CD4-positive, alpha-beta T cell treated with Interleukin-4 for 1 hour (primary cell): ENCODE data around the gene SORBS1.
"Not testable (repeated sequence)": the region's sequence is repeated elsewhere in the genome, so short reads cannot be mapped to it uniquely, and the experiment has no call there.

Experiments
- DNase-seq, 2 donors: peaks; one replicate each; pipeline ENCODE4 v3.0.0-alpha.2; 2020 to 2022

SORBS1 gene

GRCh38 chr10:95480102-95480900, 80.9 kb downstream of the SORBS1 start:
- no peak for DNase-seq

- no peak for DNase-seq
Measured at GRCh38 chr10:95478935-95479334, 82.2 kb downstream of the SORBS1 start.

GRCh38 chr10:95478185-95478584, 83.0 kb downstream of the SORBS1 start:
- no peak for DNase-seq

- no peak for DNase-seq
Measured at GRCh38 chr10:95477175-95477520, 84.0 kb downstream of the SORBS1 start.

DNA sequence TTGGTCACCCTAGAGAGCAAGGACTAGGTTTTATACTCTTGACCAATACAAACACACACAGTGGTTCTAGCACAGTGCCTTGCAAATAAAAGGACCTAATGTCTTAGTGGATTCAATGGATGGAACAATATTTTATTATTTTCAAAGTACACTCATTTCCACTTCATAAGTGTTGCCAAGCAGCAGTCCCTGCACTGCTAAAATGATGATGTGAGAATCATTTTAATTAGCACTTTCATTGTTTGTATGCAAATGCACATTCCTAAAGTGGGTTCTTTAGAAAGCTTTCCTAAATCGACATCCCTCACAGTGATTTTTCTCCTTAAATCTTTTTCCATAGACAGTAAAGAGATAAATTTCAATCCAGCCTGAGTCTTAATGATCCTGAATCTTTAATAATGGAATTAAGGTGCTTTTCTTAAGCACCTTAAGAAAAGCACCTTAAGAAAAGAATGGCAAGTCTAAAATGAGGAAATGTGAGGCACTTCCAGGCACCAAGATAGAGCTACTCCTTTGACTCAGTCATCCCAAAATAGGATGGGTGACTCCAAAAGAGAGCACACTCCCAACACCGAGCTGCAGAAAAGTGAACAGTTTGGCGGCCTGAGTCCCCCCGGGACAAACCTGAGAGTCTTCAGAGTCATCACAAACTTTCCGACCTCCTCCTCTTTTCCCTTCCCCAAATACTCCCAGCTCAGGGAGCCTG, 84.5 kb downstream of the SORBS1 start:
- DNase-seq, result no peak

DNA sequence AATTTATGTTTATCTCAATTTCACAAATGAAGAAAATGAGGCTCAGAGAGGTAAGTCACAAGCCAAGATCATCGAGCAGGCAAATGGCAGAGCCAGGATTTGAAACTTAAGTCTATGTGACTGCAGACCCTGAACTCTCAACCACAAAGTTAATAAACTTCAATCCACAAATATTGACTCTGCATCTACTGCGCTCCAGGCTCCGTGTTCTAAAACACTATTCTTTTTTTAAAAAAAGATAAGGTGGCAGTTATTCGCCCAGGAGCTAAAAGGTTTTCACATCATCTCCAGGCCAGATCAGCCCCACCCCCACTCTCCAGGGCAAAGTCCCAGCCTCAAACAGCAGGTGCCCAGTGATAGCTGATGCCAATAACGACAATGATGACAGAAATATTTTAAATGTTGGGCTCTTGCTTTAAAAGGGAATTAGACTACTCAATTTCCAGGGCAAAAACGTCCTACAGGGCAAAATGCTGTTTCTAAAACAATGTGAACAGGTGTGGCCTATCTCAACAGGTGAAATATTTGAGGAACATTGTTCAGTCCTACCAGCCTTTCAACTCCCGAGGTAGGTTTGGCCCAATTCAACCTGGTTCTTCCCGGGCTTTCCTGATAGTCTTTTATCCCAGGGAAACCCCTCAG, 85.2 kb downstream of the SORBS1 start:
- DNase-seq, result no peak

DNA sequence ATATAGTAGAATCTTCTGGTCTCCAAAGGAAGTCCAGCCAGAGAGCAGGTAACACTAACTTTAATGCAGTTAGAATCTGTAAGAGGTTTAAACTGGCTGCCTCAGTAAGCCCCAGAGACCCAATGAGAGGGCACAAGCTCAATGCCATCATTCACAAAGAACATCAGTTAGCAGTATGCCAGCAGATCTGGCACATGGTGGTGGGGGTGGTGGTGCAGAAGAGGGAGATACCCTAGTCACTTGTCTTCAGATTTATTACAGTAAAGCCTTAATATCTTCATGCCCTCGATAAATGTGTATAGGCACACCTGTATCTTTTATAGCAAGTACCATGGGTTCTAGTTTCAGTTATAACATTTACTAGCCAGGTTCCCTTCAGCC, 86.2 kb downstream of the SORBS1 start:
- no peak for DNase-seq

- DNase-seq, result no peak
Measured at GRCh38 chr10:95474228-95475002, 86.8 kb downstream of the SORBS1 start.

DNA sequence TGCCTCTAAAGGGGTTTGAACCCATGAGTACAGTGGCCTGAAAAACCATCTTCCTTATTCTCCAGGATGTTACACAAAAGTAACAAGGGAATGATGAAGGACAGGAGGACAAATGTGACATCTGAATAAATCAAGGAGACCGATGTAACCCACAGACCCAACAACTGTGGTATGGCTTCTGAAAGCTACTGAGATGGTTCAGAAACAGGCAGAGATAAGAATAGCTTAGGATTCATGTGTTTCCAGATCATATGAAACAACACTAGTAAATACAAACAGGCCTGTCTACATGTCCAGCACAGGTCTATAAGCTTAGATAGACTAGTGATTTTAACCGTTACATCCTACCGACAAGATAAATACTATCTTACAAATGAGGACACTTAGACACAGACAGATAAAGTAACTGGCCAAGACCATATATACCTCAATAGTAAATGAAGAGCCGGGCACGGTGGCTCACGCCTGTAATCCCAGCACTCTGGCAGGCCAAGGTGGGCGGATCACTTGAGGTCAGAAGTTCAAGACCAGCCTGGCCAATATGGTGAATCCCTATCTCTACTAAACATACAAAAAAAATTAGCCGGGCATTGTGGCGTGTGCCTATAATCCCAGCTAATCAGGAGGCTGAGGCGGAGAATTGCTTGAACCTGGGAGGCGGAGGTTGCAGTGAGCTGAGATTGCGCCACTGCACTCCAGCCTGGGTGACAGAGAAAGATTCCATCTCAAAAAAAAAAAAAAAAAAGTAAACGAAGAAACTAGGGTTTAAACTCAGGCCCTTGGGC, 88.7 kb downstream of the SORBS1 start:
- no peak for DNase-seq

DNA sequence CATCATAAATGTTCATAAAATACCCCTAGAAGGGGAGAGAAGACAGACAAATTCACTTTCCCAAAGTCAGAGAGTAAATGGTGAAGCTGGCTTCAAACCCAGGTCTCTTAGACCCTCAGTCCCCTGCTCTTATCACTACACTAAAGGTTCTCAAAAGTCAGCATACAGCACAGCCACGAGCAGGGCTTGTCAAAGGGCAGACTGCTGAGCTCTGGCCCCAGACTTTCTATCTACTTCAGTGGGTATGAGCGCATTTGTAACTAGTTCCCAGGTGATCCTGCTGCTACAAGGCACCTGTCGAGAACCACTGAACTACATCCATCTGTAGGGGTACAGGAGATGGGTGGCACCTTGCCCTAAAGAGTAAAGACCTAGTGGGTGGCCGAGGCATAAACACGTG, 91.5 kb downstream of the SORBS1 start:
- DNase-seq, result no peak

- no peak for DNase-seq
Measured at GRCh38 chr10:95469251-95469650, 91.9 kb downstream of the SORBS1 start.

DNA sequence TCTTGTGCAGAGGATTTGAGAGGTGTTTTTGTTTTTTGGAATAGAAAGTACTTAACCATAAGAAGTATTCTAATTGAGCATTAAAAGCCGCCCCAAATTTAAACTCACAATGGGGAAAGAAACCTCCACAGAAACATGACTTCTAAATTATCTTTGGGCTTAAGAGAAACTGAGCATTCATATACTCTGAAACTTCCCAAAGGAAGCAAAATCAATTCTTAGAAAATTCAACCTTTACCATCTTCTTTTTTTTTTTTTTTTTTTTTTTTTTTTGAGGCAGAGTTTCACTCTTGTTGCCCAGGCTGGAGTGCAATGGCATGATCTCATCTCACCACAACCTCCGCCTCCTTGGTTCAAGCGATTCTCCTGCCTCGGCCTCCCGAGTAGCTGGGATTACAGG, 93.5 kb downstream of the SORBS1 start:
- DNase-seq, result not testable (repeated sequence)

DNA sequence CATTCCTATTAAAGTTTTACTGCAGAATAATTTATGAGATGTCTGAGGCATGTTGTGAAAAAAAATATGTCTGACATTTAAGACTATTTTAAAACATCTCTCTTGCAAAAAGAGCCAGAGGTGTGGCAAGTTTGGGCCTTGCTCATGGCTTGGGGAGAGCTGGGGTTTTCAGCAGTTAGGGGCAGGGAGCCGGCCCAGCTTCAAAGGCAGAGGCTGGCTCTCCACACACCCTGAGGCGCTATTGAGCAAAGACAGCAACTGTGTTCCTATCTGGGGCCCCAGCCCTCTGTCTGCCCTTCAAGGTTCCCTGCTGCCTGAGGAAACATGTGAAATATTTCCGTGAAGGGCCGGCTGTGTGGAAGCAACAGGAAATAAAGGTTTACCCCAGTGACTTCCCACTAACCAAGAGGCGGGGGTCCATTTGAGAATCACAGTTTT, 94.0 kb downstream of the SORBS1 start:
- DNase-seq, result no peak

GRCh38 chr10:95466436-95466835, 94.7 kb downstream of the SORBS1 start:
- no peak for DNase-seq

GRCh38 chr10:95464280-95464679, 96.9 kb downstream of the SORBS1 start:
- DNase-seq, result no peak

DNA sequence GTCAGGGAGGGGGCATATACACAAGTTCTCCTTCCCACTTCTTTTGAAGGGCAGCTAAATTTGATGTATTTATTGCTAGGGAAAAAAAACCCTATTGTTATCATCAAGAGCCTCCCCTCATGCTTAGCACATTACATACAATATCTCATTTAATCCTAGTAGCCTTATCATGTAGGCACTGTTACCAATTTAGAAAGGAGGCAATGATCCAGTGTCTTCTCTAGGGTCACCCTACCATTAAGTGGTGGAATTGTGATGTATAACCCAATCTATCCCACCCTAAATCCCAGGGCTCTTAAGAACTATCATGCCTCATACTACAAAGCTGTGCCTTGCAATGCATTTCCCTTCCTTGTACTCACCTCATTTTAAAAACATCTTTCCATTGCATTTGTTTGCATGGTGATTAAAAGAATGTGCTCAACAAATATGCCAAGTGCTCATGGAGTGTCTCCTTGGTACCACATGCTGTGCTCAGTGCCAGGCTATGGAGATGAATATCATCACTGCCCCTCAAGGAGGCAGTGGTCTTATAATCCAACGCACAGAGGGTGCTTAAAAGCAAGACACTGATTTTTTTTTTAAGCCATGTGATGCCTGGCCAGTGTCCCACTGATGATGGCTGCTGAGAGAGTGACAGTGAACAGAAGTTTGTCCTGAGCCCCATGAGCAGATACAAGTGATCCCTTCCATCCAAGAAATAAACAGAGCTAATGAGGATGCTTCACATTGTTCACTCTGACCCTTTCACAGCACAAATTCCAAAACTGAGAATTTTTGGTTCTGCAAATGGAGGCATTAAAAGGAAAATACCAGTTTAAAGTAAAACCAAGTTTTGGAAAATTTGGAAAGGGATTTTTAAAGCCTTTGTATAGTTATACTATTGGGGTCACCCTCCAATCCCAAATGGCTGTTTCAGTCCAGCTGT, 98.2 kb downstream of the SORBS1 start:
- no peak for DNase-seq

GRCh38 chr10:95461611-95462010, 99.6 kb downstream of the SORBS1 start:
- DNase-seq, result no peak

- no peak for DNase-seq
Measured at GRCh38 chr10:95459446-95460045, 101.6 kb downstream of the SORBS1 start.

- DNase-seq, result no peak
Measured at GRCh38 chr10:95458871-95459270, 102.3 kb downstream of the SORBS1 start.

- no peak for DNase-seq
Measured at GRCh38 chr10:95458014-95458413, 103.2 kb downstream of the SORBS1 start.
